KMS-11 (cell line): ENCODE measurements around the gene CTPS2.
"Not testable (repeated sequence)": the region's sequence is repeated elsewhere in the genome, so short reads cannot be mapped to it uniquely, and the experiment has no call there.

ENCODE experiments used
- H2AFZ ChIP-seq: fragments of 200-600 bp; sonication (generic); 2 replicates; pipeline ENCODE4 v1.6.1; 2016; ENCODE audit warnings: antibody characterized with exemption, mixed run types, low read depth
- H3K27ac ChIP-seq: fragments of 200-600 bp; sonication (generic); 2 replicates; pipeline ENCODE4 v1.6.1; 2016; ENCODE audit warnings: mild to moderate bottlenecking, mixed run types
- H3K27me3 ChIP-seq: fragments of 200-600 bp; sonication (generic); 2 replicates; pipeline ENCODE4 v1.6.1; 2017; ENCODE audit warnings: mild to moderate bottlenecking, low read depth, mixed run types, moderate library complexity; ENCODE audit not compliant: insufficient read depth
- H3K36me3 ChIP-seq: fragments of 200-600 bp; sonication (generic); 2 replicates; pipeline ENCODE4 v1.6.1; 2017; ENCODE audit warnings: mild to moderate bottlenecking, mixed run types; ENCODE audit not compliant: insufficient read depth
- H3K4me1 ChIP-seq: fragments of 200-600 bp; sonication (generic); 2 replicates; pipeline ENCODE4 v1.6.1; 2016; ENCODE audit warnings: mild to moderate bottlenecking, low read depth, mixed run types; ENCODE audit not compliant: poor library complexity, severe bottlenecking
- H3K4me2 ChIP-seq: fragments of 200-600 bp; sonication (generic); 2 replicates; pipeline ENCODE4 v1.7.0; 2016; ENCODE audit warnings: mild to moderate bottlenecking, mixed run types
- H3K4me3 ChIP-seq: fragments of 200-600 bp; sonication (generic); IDR thresholded peaks from 2 replicates; pipeline ENCODE4 v1.6.1; 2017; ENCODE audit warnings: low read depth, low read length, mixed read lengths; ENCODE audit not compliant: insufficient read depth
- H3K79me2 ChIP-seq: fragments of 200-600 bp; sonication (generic); 2 replicates; pipeline ENCODE4 v1.6.1; 2016; ENCODE audit warnings: low read depth, mixed run types; ENCODE audit not compliant: insufficient read depth
- H3K9ac ChIP-seq: fragments of 200-600 bp; sonication (generic); 2 replicates; pipeline ENCODE4 v1.6.1; 2016; ENCODE audit warnings: mild to moderate bottlenecking, mixed run types
- H4K20me1 ChIP-seq: fragments of 200-600 bp; sonication (generic); 2 replicates; pipeline ENCODE4 v1.6.1; 2016; ENCODE audit warnings: mild to moderate bottlenecking, mixed run types; ENCODE audit not compliant: insufficient read depth
- TF ChIP-seq, protein P1 (sequence below): fragments of 200-600 bp; sonication (generic); conservative IDR thresholded peaks from 2 replicates; pipeline ENCODE4 v1.6.1; 2017; ENCODE audit warnings: low read depth, mild to moderate bottlenecking, antibody characterized with exemption, low read length, moderate library complexity, mixed read lengths

The CTPS2 gene, protein sequence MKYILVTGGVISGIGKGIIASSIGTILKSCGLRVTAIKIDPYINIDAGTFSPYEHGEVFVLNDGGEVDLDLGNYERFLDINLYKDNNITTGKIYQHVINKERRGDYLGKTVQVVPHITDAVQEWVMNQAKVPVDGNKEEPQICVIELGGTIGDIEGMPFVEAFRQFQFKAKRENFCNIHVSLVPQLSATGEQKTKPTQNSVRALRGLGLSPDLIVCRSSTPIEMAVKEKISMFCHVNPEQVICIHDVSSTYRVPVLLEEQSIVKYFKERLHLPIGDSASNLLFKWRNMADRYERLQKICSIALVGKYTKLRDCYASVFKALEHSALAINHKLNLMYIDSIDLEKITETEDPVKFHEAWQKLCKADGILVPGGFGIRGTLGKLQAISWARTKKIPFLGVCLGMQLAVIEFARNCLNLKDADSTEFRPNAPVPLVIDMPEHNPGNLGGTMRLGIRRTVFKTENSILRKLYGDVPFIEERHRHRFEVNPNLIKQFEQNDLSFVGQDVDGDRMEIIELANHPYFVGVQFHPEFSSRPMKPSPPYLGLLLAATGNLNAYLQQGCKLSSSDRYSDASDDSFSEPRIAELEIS

DNA sequence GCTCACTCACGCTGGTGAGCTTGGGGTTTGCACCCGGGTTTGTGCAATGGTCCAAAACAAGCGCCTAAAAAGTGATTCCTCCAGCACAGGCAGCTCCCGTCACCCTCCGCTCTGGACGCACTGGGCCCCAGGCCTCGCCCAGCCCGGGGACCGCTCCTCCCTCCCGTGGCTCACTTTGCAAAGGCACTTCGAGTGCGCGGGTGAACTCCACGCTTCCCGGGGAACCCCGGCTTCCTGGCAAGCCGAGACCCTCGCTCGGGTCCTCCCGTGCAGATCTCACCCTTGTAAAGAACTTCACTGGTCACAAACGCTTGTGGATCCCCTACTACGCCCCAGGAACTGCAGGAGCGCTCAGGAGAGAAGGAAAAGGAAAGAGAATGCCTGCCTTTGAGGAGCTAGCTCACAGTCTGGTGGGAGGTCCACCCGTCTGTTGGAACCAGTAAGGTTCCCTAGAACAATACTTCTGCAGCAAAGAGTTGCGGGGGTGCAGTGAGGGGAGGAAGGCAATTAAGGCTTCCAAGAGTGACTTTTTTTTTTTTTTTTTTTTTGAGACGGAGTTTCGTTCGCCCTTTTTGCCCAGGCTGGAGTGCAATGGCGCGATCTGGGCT lies at the start of gene CTPS2:
Gene CTPS2, minus strand, starts transcription at position 122 of the 608 bp plus-strand sequence. CDS start 9,767 bp downstream, outside the sequence.
- Histone ChIP-seq H3K27me3 (no peaks in the 10 kb centered on the region), H4K20me1 (no peaks in the 10 kb centered on the region), H3K36me3 (no peaks in the 10 kb centered on the region), H3K4me1 (no peaks in the 10 kb centered on the region), H2AFZ (no peak within 1 kb of the TSS), H3K4me2 (no peak within 1 kb of the TSS), H3K79me2 (no peaks in the 10 kb centered on the region), H3K27ac (no peak within 1 kb of the TSS), H3K4me3 (no peak within 1 kb of the TSS), H3K9ac (no peak within 1 kb of the TSS)
- TF ChIP-seq, protein P1, sequence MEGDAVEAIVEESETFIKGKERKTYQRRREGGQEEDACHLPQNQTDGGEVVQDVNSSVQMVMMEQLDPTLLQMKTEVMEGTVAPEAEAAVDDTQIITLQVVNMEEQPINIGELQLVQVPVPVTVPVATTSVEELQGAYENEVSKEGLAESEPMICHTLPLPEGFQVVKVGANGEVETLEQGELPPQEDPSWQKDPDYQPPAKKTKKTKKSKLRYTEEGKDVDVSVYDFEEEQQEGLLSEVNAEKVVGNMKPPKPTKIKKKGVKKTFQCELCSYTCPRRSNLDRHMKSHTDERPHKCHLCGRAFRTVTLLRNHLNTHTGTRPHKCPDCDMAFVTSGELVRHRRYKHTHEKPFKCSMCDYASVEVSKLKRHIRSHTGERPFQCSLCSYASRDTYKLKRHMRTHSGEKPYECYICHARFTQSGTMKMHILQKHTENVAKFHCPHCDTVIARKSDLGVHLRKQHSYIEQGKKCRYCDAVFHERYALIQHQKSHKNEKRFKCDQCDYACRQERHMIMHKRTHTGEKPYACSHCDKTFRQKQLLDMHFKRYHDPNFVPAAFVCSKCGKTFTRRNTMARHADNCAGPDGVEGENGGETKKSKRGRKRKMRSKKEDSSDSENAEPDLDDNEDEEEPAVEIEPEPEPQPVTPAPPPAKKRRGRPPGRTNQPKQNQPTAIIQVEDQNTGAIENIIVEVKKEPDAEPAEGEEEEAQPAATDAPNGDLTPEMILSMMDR = no peak

DNA sequence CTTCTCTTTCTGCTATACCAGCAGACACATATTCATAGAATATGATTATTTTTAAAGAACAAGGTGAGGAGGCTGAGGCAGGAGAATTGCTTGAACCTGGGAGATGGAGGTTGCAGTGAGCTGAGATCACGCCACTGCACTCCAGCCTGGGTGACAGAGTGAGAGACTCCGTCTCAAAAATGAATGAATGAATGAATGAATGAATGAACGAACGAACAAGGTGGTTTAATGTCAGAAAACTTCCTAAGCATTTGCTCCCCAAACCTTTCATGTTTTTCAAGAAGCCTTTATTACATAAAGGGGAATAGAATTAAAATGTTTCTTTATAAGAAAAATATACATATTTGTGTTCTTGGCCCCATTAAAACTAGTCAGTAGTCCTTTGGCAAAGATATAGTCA lies 49.0 kb upstream of the CTPS2 start:
- H4K20me1 ChIP-seq = not testable (repeated sequence)

DNA sequence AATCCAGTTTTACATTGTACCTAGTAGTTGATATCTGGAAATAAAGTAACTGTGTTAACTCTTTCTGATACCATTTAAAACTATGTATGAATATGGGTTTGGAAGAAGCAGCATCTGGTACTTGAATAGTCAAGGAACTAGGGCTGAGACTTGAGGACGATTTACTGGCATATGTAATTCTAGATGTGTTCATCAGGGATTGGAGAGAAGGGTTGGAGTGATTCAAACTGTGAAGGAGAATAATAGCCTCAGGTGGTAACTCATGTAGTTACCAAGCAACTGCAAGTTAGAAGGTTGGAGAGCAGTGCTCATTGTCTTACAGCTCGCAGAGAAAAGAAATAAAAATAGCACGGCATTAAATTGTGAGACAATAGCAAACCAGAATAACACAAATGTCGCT lies 44.3 kb upstream of the CTPS2 start:
- H3K36me3 ChIP-seq = no peaks in the 10 kb centered on the region
- no peaks in the 10 kb centered on the region for H3K79me2 ChIP-seq

More for the DNA sequence above, 49.0 kb upstream of the CTPS2 start:
- not testable (repeated sequence) for H3K79me2 ChIP-seq, H3K4me1 ChIP-seq, H3K9ac ChIP-seq, H3K27ac ChIP-seq, H3K4me3 ChIP-seq, H2AFZ ChIP-seq, H3K4me2 ChIP-seq, H3K36me3 ChIP-seq, H3K27me3 ChIP-seq

DNA sequence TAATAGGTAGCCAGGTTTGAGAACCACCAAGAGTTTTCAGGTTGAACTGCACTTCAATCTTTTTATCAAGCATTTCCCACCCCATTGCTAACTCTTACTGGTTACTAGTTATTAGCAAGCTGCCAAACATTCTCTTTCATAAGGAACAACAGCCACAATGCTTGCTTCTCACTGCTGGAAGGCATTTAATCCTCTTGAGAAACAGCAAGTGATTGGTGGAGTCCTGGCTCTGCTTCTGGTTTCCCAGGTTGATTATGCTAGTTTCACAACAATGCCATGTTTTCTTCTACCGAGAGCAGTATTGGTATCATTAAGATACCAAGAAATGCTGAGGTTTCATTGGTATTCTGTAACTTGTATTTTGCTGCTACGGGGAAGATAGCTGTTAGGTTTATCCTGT lies 41.5 kb upstream of the CTPS2 start:
- no peaks in the 10 kb centered on the region for H3K79me2 ChIP-seq
- H3K4me1 ChIP-seq = peaks cover 6% of the 10 kb centered on the region
- no peak overlapping the region for H3K4me3 ChIP-seq
- no peaks in the 10 kb centered on the region for H3K36me3 ChIP-seq
- no peaks in the 10 kb centered on the region for H4K20me1 ChIP-seq
- TF ChIP-seq, protein P1 = no peak
- no peak overlapping the region for H3K27ac ChIP-seq
- H3K9ac ChIP-seq = no peak overlapping the region
- no peak overlapping the region for H3K4me2 ChIP-seq
- no peak overlapping the region for H2AFZ ChIP-seq
- no peaks in the 10 kb centered on the region for H3K27me3 ChIP-seq

More for the DNA sequence above, 44.3 kb upstream of the CTPS2 start:
- TF ChIP-seq, protein P1 = no peak
- Histone ChIP-seq H3K27me3 (no peaks in the 10 kb centered on the region), H3K4me3 (no peak overlapping the region), H3K27ac (no peak overlapping the region), H4K20me1 (no peaks in the 10 kb centered on the region), H3K9ac (no peak overlapping the region), H3K4me1 (peaks cover 6% of the 10 kb centered on the region), H2AFZ (no peak overlapping the region), H3K4me2 (no peak overlapping the region)
